ENCODE data around the gene LIFR.

The LIFR gene

GRCh38 chr5:38451074-38451725 lies 105.2 kb downstream of the LIFR start:
- DNase-seq = no peak
- TF ChIP-seq POLR2A (IDR thresholded peaks at IDR 0.05; ENCODE audit: low read length) = no peak

GRCh38 chr5:38450627-38451026 lies 105.8 kb downstream of the LIFR start:
- DNase-seq = no peak

GRCh38 chr5:38448568-38449350 lies 107.7 kb downstream of the LIFR start:
- TF ChIP-seq GATA1 (IDR thresholded peaks at IDR 0.05; ENCODE audit: low read depth, low read length) = no peak
- TF ChIP-seq POLR2A (IDR thresholded peaks at IDR 0.05; ENCODE audit: low read length) = no peak
- DNase-seq = no peak

More at GRCh38 chr5:38450627-38451026, 105.8 kb downstream of the LIFR start:
- TF ChIP-seq GATA1 (IDR thresholded peaks at IDR 0.05; ENCODE audit: low read depth, low read length) (no peak), POLR2A (IDR thresholded peaks at IDR 0.05; ENCODE audit: low read length) (no peak)

GRCh38 chr5:38447786-38448185 lies 108.7 kb downstream of the LIFR start:
- no peak for DNase-seq
- TF ChIP-seq POLR2A (IDR thresholded peaks at IDR 0.05; ENCODE audit: low read length) (no peak), GATA1 (IDR thresholded peaks at IDR 0.05; ENCODE audit: low read depth, low read length) (no peak)

GRCh38 chr5:38447056-38447455 lies 109.4 kb downstream of the LIFR start:
- no peak for DNase-seq
- TF ChIP-seq POLR2A (IDR thresholded peaks at IDR 0.05; ENCODE audit: low read length) (no peak), GATA1 (IDR thresholded peaks at IDR 0.05; ENCODE audit: low read depth, low read length) (no peak)

- DNase-seq = no peak
- TF ChIP-seq POLR2A (IDR thresholded peaks at IDR 0.05; ENCODE audit: low read length) (no peak), GATA1 (IDR thresholded peaks at IDR 0.05; ENCODE audit: low read depth, low read length) (no peak)
Observed at GRCh38 chr5:38446029-38446522, 110.4 kb downstream of the LIFR start.

- DNase-seq = no peak
- TF ChIP-seq GATA1 (IDR thresholded peaks at IDR 0.05; ENCODE audit: low read depth, low read length) (no peak), POLR2A (IDR thresholded peaks at IDR 0.05; ENCODE audit: low read length) (no peak)
Observed at GRCh38 chr5:38445374-38446028, 110.9 kb downstream of the LIFR start.

GRCh38 chr5:38443390-38443789 lies 113.1 kb downstream of the LIFR start:
- no peak for DNase-seq
- no peak for TF ChIP-seq GATA1 (IDR thresholded peaks at IDR 0.05; ENCODE audit: low read depth, low read length)
- no peak for TF ChIP-seq POLR2A (IDR thresholded peaks at IDR 0.05; ENCODE audit: low read length)

GRCh38 chr5:38442247-38442573 lies 114.2 kb downstream of the LIFR start:
- TF ChIP-seq GATA1 (IDR thresholded peaks at IDR 0.05; ENCODE audit: low read depth, low read length) = no peak
- TF ChIP-seq POLR2A (IDR thresholded peaks at IDR 0.05; ENCODE audit: low read length) = no peak
- no peak for DNase-seq

GRCh38 chr5:38441453-38442246 lies 114.8 kb downstream of the LIFR start:
- TF ChIP-seq GATA1 (IDR thresholded peaks at IDR 0.05; ENCODE audit: low read depth, low read length) (no peak), POLR2A (IDR thresholded peaks at IDR 0.05; ENCODE audit: low read length) (no peak)

GRCh38 chr5:38438757-38439156 lies 117.7 kb downstream of the LIFR start:
- DNase-seq = no peak
- TF ChIP-seq GATA1 (IDR thresholded peaks at IDR 0.05; ENCODE audit: low read depth, low read length) (no peak), POLR2A (IDR thresholded peaks at IDR 0.05; ENCODE audit: low read length) (no peak)

More at GRCh38 chr5:38441453-38442246, 114.8 kb downstream of the LIFR start:
- DNase-seq = peak; percentile 79 to 86

GRCh38 chr5:38434966-38435705 lies 121.3 kb downstream of the LIFR start:
- TF ChIP-seq POLR2A (IDR thresholded peaks at IDR 0.05; ENCODE audit: low read length) (no peak), GATA1 (IDR thresholded peaks at IDR 0.05; ENCODE audit: low read depth, low read length) (no peak)
- no peak for DNase-seq

Data from erythroblast (primary cell).